Measurements from ENCODE around the gene NCEH1. TPM values are rescaled to one million over a fixed set of nuclear protein-coding genes. Genes with fewer than 3 reads are reported as not detected.

The NCEH1 gene
- total RNA-seq, 1 experiment from 2014 or later: 43.5 TPM

- H3K9me2 ChIP-seq (ENCODE audit: insufficient read depth): peaks cover 3% of the 10 kb centered on the region; the same call in 1 of the 2 replicates
- no peak overlapping the region for H2AFZ ChIP-seq
- no peak overlapping the region for H3K27ac ChIP-seq
- 0 out of 2 replicates have a peak, but pooled peaks cover 7% of the 10 kb centered on the region for H3K4me1 ChIP-seq (replicated peaks; ENCODE audit: insufficient read depth)
- no peaks in the 10 kb centered on the region for H3K27me3 ChIP-seq (ENCODE audit: insufficient read depth, low read depth)
- CTCF ChIA-PET: no interaction called here
- POLR2A ChIA-PET (ENCODE audit: unreplicated experiment): interaction anchor here (0.7 kb wide), 1 partner anchor 162 kb away, joined by 8 read pairs; no protein-coding TSS in a partner anchor
- no peak overlapping the region for H3K4me2 ChIP-seq
- H4K20me1 ChIP-seq (ENCODE audit: insufficient read depth): no peaks in the 10 kb centered on the region
- intact Hi-C loops (cut with micrococcal nuclease; ENCODE audit: unreplicated experiment): no loop called here
- H3K36me3 ChIP-seq (ENCODE audit: low read depth): no peaks in the 10 kb centered on the region
- no peak for TF ChIP-seq CTCF (conservative IDR thresholded peaks at IDR 0.05)
- no peak for TF ChIP-seq EZH2 (IDR thresholded peaks at IDR 0.05; ENCODE audit: low read depth)
- H3F3A ChIP-seq (ENCODE audit: insufficient read depth, low read depth): no peaks in the 10 kb centered on the region
- H3K9me3 ChIP-seq (ENCODE audit: insufficient read depth, low read depth): 0 out of 2 replicates have a peak, but pooled peaks cover 4% of the 10 kb centered on the region
- H3K79me2 ChIP-seq (ENCODE audit: low read depth): no peaks in the 10 kb centered on the region
- no peak overlapping the region for H3K4me3 ChIP-seq
- DNase-seq: no peak
- BruUV-seq (replicated peaks): no TSS peak
Observed at GRCh38 chr3:172606021-172606420, 104.8 kb downstream of the NCEH1 start.

GRCh38 chr3:172604895-172605646, 105.8 kb downstream of the NCEH1 start:
- BruUV-seq (replicated peaks): no TSS peak
- no peak for TF ChIP-seq CTCF (conservative IDR thresholded peaks at IDR 0.05)
- TF ChIP-seq EZH2 (IDR thresholded peaks at IDR 0.05; ENCODE audit: low read depth): no peak
- H3K9me2 ChIP-seq (ENCODE audit: insufficient read depth): peaks cover 5% of the 10 kb centered on the region; the same call in 1 of the 2 replicates
- no peaks in the 10 kb centered on the region for H3K79me2 ChIP-seq (ENCODE audit: low read depth)
- 0 out of 2 replicates have a peak, but pooled peaks cover 7% of the 10 kb centered on the region for H3K4me1 ChIP-seq (replicated peaks; ENCODE audit: insufficient read depth)
- no peak overlapping the region for H2AFZ ChIP-seq
- no peaks in the 10 kb centered on the region for H3F3A ChIP-seq (ENCODE audit: insufficient read depth, low read depth)
- CTCF ChIA-PET: no interaction called here
- H3K4me3 ChIP-seq: no peak overlapping the region
- intact Hi-C loops (cut with micrococcal nuclease; ENCODE audit: unreplicated experiment): no loop called here
- no peak overlapping the region for H3K4me2 ChIP-seq
- H3K27me3 ChIP-seq (ENCODE audit: insufficient read depth, low read depth): no peaks in the 10 kb centered on the region
- POLR2A ChIA-PET (ENCODE audit: unreplicated experiment): interaction anchor here (0.7 kb wide), 1 partner anchor 161 kb away, joined by 8 read pairs; no protein-coding TSS in a partner anchor
- H3K27ac ChIP-seq: no peak overlapping the region
- no peaks in the 10 kb centered on the region for H3K36me3 ChIP-seq (ENCODE audit: low read depth)
- no peak for DNase-seq
- H4K20me1 ChIP-seq (ENCODE audit: insufficient read depth): no peaks in the 10 kb centered on the region
- 0 out of 2 replicates have a peak, but pooled peaks cover 4% of the 10 kb centered on the region for H3K9me3 ChIP-seq (ENCODE audit: insufficient read depth, low read depth)

- Histone ChIP-seq H3K79me2 (ENCODE audit: low read depth) (no peaks in the 10 kb centered on the region), H3K4me3 (no peak overlapping the region), H4K20me1 (ENCODE audit: insufficient read depth) (no peaks in the 10 kb centered on the region), H3K9me3 (ENCODE audit: insufficient read depth, low read depth) (no peaks in the 10 kb centered on the region), H3K9me2 (ENCODE audit: insufficient read depth) (peaks cover 5% of the 10 kb centered on the region; the same call in 1 of the 2 replicates), H3F3A (ENCODE audit: insufficient read depth, low read depth) (no peaks in the 10 kb centered on the region), H2AFZ (no peak overlapping the region), H3K27ac (no peak overlapping the region), H3K4me1 (replicated peaks; ENCODE audit: insufficient read depth) (no peaks in the 10 kb centered on the region), H3K4me2 (no peak overlapping the region), H3K36me3 (ENCODE audit: low read depth) (no peaks in the 10 kb centered on the region), H3K27me3 (ENCODE audit: insufficient read depth, low read depth) (no peaks in the 10 kb centered on the region)
- ChIA-PET CTCF (no interaction called here), POLR2A (ENCODE audit: unreplicated experiment) (no interaction called here)
- intact Hi-C loops (cut with micrococcal nuclease; ENCODE audit: unreplicated experiment): no loop called here
- TF ChIP-seq CTCF (conservative IDR thresholded peaks at IDR 0.05): no peak
- TF ChIP-seq EZH2 (IDR thresholded peaks at IDR 0.05; ENCODE audit: low read depth): no peak
- no peak for DNase-seq
- no TSS peak for BruUV-seq (replicated peaks)
Observed at GRCh38 chr3:172601066-172601832, 109.6 kb downstream of the NCEH1 start.
